ENCODE measurements around the gene GPC5.

DNA sequence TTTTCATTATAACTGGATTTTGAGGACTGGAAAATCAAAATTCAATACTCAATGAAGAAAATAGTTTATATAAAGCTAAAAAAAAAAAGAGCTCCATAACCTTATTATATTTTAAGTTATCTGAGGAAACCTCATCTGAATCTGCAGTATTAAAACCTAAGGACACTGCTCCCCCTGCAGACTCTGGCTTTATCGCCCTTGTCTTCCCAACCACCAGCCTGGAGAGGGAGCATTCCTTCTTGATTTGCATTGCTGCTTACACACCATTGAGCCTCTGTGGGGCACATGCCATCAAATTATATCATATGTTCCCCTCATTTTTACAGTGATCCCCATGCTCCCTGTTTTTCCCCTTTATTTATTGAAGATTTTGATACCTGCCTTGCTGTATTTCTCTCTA is 956.8 kb downstream of the GPC5 start:
- TF ChIP-seq EZH2 (IDR thresholded peaks at IDR 0.05; ENCODE audit: insufficient read depth, poor library complexity, severe bottlenecking) (no peak), EZH2phosphoT487 (IDR thresholded peaks at IDR 0.05; ENCODE audit: insufficient read depth, low read depth) (no peak)

Data from GM23248 (cell line).